Lower leg skin (tissue), 3 donors: ENCODE measurements around the gene S100A9.

Experiments
- CTCF ChIP-seq, 3 donors: fragments of 450-650 bp; IDR thresholded peaks; one replicate each; pipeline ENCODE4 v1.5.1; 2016; ENCODE audit warnings: antibody characterized with exemption in 3 of 3, mild to moderate bottlenecking in 3 of 3, moderate library complexity in 2 of 3
- POLR2A ChIP-seq, 2 donors: fragments of 450-650 bp; IDR thresholded peaks; one replicate each; pipeline ENCODE4 v1.6.1; 2016 to 2017; ENCODE audit warnings: antibody characterized with exemption in 2 of 2, mild to moderate bottlenecking in 1 of 2, moderate library complexity in 1 of 2

GRCh38 chr1:153324912-153325311 is 32.7 kb upstream of the S100A9 start:
- TF ChIP-seq POLR2A (IDR thresholded peaks at IDR 0.05) (no peak), CTCF (IDR thresholded peaks at IDR 0.05) (no peak)
